HG03460 (cell line): ENCODE results near the gene NANOS1.
"Not testable (repeated sequence)": the region's sequence is repeated elsewhere in the genome, so short reads cannot be mapped to it uniquely, and the experiment has no call there.

ENCODE experiments used
- ATAC-seq: cut with Tn5 transposase; IDR thresholded peaks from one replicate; pipeline ENCODE4 v1.9.1; 2021; ENCODE audit not compliant: unreplicated experiment

The NANOS1 gene

DNA sequence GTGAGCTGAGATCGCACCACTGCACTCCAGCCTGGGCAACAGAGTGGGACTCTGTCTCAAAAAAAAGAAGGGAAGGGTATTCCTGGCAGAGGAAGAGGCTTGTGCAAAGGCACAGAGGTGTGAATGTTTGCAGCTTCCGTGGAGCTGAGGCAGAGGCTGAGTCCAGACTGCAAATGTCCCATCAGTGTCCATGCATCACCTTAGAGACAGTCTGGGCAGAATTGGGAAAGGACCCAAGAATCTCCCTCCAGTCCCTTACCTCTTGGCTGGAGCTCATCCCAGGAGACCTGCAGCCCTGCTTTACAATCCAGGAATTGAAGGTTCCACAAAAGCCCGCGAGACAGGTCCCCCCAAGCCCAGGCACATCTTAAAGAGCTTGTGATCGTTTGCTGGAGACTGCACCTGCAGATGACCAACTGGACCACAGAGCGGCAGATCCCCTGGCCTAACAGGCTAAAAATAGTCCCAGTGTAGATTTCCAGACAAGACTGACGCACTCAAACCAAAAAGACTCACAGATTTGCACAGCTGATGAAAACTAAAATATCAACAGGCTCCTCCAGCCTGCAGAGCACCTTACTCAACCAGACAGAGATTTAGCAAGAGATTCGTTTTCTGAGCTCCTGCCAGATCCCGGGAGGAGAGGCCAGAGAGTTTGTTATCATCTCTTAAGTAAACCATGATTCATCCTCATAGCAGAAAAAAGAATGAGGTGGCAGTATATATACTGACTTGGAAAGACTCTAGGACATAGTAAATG lies 22.9 kb upstream of the NANOS1 start:
- ATAC-seq: no peak

DNA sequence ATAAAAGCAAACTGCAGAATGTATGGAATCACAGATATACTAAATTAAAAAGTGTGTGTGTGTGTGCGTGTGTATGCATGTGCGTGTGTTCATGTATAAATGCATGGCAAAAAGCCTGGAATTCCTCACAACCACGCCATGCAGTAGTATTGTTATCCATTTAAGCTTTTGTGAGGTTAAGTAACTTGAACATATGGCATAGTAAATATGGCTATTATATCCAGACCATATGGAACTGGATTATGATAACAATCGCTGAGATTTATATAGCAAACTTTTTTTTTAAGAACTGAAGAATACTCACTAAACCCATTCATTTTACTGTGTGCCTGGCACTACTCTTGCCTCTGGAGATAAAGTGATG lies 22.3 kb upstream of the NANOS1 start:
- ATAC-seq: no peak

DNA sequence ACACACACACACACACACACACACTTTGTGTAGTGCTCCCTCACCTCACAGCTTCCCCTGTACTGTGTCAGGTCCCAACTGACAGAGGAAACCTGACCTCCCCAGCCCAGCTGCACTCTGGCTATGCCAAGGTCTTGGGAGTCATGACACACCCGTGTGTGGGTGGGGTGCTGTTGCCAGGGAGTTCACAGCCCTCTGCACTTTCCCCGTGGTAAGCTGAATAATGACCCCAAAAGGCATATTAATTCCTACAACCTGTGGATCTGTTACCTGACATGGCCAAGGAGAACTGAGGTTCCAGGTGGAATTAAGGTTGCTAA lies 8.9 kb upstream of the NANOS1 start:
- ATAC-seq: no peak

DNA sequence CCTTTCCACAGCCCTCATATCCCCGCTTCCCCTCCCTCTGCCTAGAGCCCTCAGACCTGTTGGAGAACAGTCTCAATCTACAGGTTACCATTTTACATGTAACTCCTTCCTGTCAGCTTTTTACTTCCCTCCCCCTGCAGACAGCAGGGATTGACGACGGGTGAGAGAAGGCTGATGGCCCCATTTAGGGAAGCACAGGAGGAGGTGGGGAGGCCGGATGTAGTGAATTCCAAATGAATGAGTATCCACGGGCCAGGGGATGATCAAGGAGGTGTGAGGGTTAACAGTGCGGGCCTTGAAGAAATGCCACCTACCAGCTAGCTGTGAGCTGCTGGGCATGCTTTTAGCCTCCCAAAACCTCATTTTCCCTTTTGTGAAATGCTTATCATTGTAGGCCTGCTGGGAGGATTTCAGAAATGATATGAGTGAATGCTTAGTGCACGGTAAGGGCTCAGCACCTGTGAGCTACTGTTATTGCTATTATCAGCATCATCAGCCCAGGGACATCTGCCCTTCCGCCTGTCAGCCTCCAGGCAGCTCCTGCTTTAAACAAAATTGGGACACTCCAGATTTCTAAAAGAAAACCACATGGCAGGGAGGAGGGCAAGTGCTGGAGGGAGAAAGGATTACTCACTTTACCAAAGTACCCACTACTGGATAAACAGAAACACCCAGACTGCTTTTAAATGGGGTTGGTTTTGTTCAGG lies 6.5 kb upstream of the NANOS1 start:
- no peak for ATAC-seq

DNA sequence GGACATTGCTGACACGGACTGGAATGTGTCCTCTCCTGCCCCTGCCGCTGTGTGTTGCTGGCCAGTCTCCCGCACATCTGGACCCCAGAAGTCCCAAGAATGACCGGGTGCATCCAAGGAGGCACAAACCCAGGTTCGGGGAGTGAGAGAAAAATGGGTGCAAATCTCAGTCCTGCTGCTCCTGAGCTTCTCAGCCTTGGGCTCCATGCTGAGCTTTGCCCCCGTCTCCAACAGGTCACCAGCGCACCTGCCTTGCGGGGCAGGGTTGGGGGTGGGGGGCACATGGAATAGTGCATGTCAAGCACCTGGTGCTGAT lies 6.0 kb upstream of the NANOS1 start:
- no peak for ATAC-seq

DNA sequence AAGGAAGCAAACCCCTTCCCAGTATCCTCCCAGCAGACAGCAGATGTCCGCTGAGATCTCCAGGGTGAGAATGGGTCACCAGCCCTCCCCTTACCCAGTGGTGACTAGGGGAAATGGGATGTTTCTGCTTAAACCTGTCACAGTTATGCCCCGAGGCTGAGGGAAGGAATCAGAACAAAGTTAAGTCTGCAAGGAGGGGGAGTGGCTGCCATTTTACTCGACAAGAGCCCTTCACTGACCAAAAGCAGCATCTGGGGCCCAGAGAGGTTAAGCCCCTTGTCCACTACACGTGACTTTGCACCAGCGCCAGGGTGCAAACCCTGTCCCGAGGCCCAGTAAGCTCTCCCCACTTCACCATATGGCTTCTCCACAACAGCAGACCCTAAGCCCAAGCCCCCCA lies 4.6 kb upstream of the NANOS1 start:
- no peak for ATAC-seq

DNA sequence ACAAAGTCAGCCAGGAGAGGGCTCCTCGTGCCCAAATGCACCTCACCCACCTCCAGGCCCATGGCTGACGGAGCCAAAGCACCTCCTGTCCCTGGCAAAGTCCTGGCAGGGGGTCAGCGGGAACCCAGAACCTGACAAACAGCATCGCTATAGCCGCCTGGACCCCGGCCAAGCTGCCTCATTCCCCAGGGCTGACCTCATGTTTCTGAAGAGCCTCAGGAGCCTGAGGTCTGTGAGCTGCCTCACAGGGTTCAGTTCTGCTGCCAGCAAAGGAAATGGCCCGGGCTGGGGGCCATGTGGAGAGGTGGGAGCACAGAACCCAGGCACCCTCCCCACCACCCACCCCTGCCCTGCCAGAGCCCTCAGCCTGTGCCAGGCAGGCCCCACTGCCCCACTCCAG lies 4.2 kb upstream of the NANOS1 start:
- ATAC-seq: no peak

DNA sequence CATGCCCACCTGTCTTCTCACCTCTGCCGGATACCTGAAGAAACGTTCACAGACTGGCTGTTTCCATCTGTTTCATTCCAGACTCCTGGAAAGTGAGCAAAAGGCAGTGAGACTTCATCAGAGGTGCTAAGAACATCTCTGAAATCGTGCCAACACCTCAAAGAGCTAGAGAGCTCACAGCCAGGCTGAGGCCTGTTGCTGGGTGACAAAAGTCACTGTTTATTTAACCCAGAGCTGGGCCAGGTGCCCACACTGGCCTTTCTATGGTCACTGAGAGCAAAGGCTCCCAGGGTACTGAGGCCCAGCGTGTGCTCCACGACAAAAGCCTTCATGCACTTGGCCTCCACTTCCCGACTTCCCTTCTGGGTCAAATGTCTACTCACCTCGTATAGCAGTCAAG lies 3.7 kb upstream of the NANOS1 start:
- ATAC-seq: no peak

DNA sequence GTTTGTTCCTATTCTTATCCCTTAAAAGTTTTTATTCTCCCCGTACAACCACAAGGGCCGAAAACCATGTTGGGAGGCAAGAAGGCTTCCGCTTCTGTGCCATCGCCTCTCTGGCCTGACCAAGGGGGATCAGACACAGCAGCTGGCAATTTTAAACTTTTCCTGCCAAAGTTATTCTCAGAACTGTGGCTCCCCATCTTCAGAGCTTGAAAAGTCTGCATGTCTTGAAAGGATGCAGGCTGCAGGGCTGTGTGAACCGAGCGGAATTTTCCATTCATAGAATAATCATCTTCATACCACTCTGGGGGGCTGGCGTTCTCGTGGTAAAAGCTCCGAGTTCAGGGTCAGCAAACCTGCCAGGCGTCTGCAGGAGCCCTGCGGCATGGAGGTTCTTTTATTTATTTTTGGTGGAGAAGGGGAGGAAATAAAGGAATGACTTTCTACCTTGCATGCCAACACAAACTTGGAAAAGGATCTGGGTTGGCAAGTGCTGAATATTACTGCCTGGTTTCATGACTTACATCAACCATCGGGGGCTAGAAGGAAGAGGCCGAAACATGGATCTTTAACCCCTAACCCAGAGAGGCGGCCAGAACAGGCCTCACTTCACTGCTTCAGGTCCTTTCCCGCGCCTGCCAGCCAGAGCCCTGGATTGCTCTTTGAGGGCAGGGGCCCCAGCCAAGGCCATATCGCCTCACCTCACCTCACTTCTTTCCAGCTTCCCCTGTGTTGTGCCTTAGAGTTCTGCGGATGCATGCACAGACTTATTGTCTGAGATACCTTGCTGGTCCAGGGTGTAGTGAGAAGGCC lies 3.0 kb upstream of the NANOS1 start:
- ATAC-seq: no peak

DNA sequence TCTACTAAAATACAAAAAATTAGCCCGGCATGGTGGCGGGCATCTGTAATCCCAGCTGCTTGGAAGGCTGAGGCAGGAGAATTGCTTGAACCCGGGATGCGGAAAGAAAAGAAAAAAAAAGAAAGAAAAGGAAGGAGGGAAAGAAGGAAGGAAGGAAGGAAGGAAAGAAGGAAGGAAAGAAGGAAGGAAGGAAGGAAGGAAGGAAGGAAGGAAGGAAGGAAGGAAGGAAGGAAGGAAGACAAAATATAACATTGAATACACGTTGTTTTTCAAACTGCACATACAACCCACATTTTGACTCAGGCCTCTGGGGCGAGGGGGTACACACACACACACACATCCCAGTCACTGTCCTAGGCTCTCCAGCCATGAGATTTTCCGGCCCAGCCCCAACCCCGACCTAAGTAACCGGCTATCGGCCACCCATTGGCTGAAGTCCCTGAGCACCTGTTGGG lies 1.0 kb upstream of the NANOS1 start:
- ATAC-seq: not testable (repeated sequence)

DNA sequence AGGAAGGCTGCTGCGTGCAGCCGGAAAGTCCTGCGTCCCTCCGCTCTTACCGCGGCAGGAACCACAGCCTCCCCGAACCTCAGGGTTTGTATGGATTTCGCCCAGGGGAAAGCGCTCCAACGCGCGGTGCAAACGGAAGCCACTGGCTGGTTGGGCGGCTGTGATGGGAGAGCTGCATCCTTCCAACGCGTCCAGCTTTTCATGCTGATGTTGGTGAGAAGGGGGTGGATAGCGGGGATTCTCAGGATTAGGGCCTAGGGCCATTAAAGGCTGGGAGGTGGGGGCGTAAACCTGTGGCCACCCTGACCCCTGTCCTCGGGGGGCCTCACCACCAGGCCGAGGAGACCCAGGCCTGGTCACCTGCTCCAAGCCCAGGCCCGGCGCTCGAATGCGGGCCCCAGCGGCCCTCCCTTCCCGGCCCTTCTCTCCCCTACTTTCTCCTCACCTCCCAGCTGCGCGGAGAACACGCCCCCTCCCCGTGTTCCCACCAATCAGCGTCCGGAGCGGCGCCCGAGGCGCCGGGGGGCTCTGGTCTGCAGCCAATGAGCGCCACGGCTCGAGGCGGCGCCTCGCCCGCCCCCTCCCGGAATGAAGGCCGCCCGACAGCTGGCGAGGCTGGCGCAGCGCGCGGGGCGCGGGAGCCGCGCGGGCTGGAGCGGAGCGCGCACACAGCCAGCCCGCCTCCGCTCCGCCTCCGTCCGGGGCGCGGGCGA lies 458 bp upstream of the NANOS1 start:
- ATAC-seq: peak; percentile 54

DNA sequence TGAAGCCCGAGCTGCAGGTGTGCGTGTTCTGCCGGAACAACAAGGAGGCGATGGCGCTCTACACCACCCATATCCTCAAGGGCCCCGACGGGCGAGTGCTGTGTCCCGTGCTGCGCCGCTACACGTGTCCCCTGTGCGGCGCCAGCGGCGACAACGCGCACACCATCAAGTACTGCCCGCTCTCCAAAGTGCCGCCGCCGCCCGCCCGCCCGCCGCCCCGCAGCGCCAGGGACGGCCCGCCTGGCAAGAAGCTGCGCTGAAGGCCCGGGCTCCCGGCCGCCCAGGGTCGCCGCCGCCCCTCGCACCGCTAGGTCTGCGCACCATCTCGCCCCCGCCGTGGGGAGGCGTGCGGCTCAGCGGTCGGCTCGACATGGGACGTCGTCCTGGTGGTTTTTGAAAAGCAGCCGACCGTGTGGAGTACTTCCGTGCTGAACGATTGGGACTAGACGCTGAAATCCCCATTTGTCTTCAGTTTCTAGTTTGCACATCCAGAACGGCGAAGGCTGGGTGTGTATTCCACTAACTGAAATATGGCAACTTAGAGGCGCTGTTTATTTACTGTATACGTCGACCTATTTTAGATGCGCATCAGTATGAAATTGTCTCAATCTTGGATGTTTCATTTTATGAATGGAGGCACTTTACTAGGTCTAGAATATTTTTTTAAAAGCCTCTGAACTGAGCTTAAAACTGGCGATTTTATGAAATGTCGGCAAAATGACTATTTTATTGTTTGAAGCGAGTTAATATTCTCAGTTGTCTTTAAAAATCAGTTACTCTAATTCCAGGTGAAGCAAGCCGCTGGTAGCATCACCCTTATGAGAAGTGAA lies 1.1 kb downstream of the NANOS1 start:
- ATAC-seq: peak; percentile 59

DNA sequence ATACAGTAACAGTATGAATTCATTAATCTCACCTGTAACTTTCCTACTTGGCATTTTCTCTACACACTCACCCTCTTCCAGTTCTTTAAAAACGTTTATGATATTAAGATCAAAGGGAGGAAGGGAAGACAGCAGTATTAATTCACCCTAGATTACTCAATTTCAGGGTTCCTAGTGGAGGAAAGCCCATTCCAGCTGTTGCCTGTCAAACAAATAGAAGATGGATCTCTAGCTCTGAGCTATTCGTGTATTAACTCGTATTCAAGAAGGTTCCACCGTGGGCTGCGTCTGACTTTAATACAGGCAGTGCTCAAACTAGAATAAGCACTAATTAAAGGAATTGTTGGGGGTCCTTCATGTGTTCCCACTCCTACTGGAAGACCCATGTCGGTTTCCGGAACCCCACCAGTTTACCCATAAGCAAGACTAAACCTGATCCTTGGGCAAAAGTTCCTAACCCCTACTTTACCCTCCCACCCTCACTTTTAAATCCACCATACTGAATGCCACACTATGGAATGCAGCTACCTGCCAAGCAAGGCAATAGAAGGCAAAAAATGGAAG lies 2.1 kb downstream of the NANOS1 start:
- no peak for ATAC-seq

DNA sequence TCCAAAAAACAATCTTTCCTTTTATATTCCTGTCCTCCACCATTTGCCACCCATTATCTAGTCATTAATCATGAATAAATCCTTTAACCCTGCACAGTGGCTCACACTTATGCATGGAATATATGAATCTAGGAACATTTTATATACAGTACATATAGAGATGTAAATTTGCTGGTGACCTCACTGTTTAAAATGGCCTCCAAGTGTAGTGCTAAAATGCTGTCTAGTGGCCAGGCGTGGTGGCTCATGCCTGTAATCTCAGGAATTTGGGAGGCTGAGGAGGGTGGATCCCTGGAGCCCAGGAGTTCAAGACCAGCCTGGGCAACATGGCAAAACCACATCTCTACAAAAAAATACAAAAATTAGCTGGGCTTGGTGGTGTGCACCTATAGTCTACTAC lies 9.6 kb downstream of the NANOS1 start:
- no peak for ATAC-seq

DNA sequence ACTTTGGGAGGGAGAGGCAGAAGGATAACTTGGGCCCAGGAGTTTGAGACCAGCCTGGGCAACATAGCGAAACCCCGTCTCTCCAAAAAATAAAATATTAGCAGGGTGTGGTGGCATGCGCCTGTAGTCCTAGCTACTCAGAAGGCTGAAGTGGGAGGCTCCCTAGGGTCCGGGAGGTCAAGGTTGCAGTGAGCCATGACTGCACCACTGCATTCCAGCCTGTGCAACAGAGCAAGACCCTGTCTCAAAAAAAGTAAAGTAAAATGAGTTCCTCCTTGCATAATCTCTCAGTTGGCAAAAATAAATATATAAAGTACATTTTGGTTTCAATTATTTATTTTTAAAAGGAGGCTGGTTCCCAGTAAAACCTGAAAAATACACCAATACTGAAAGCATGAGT lies 11.8 kb downstream of the NANOS1 start:
- no peak for ATAC-seq

DNA sequence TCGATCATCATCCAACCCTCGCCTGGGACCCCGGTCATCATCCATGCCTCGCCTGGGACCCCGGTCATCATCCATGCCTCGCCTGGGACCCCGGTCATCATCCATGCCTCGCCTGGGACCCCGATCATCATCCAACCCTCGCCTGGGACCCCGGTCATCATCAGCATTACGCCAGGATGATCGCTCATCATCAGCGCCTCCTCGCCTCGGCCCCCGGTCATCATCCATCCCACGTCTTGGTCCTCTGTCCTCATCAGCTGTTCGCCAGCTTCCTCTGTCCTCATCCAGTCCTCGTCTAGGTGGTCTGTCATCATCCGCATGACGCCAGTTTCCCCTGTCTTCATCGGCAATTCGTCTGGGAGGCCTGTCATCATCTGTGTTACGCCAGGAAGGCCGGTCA lies 12.7 kb downstream of the NANOS1 start:
- no peak for ATAC-seq

DNA sequence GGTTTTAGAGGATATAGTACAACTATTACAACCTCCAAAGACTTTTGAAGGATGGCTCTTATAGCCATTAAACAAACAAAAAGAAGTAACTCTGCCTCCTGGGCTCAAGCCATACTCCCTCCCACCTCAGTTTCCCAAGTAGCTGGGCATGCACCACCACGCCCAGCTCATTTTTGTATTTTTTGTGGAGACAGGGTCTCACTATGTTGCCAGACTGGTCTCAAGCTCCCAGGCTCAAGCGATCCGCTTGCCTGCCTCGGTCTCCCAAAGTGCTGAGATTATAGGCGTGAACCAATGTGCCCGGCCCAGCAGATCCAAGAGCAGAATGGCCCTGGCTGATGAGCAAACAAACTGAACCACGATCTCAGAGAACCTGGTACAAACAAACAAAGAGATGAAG lies 16.0 kb downstream of the NANOS1 start:
- ATAC-seq: no peak

DNA sequence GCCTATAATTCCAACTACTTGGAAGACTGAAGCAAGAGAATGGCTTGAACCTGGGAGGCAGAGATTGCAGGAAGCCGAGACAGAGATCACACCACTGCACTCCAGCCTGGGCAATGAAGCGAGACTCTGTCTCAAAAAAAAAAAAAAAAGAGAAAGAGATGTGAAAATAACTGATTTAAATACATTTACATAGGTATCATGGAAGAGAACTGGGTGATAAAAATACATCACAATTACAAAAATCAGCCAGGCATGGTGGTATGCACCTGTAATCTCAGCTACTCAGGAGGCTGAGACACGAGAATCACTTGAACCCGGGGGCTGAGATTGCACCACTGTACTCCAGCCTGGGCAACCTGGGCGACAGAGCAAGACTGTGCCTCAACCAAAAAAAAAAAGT lies 19.8 kb downstream of the NANOS1 start:
- ATAC-seq: no peak

DNA sequence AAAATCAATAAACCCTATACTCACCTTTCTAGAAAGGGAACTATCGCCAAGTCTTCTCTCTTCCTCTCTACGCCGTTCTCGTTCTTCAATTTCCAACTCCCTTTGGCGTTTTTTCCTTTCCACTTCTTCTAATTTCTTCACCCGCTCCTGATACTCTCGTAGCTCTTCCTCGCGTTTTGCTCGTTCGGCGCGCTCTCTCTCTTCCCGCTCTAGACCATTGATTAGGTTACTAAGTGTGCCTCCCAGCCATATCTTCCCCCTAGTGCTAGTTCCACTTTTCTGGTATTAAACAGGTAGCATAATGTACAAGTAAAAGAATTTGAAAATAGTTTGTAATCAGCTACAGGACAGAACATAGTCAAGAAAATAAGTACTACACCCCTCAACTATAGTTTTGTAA lies 20.3 kb downstream of the NANOS1 start:
- ATAC-seq: no peak

DNA sequence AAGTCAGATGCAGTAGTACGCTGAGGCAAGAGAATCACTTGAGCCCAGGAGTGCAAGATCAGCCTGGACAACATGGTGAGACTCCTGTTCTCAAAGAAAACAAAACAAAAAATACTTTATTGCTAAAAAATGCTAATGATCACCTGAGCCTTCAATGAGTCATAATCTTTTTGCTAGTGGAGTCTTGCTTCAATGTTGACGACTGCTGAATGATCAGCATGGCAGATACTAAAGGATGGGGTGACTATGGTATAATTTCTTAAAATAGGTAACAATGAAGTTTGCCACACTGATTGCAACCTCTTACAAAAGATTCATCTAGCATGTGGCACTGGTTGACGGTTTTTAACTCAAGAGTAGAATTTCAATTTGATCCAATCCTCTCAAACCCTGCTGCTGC lies 22.3 kb downstream of the NANOS1 start:
- ATAC-seq: no peak
